Measurements from ENCODE around the gene CARHSP1.

GRCh38 chr16:8819411-8820034, 49.3 kb downstream of the CARHSP1 start:
- TF ChIP-seq, protein P1, sequence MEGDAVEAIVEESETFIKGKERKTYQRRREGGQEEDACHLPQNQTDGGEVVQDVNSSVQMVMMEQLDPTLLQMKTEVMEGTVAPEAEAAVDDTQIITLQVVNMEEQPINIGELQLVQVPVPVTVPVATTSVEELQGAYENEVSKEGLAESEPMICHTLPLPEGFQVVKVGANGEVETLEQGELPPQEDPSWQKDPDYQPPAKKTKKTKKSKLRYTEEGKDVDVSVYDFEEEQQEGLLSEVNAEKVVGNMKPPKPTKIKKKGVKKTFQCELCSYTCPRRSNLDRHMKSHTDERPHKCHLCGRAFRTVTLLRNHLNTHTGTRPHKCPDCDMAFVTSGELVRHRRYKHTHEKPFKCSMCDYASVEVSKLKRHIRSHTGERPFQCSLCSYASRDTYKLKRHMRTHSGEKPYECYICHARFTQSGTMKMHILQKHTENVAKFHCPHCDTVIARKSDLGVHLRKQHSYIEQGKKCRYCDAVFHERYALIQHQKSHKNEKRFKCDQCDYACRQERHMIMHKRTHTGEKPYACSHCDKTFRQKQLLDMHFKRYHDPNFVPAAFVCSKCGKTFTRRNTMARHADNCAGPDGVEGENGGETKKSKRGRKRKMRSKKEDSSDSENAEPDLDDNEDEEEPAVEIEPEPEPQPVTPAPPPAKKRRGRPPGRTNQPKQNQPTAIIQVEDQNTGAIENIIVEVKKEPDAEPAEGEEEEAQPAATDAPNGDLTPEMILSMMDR (IDR thresholded peaks at IDR 0.05; ENCODE audit: low read depth, low read length), result no peak
- TF ChIP-seq POLR2A (IDR thresholded peaks at IDR 0.05; ENCODE audit: extremely low read depth, insufficient read length), result no peak
